Skin epidermis (tissue), 12 donors: Measurements from ENCODE around the gene LDLRAD4.
A peak's percentile ranks its signal among the peaks of the same experiment; 100 is the strongest.
"Not testable (repeated sequence)": the region's sequence is repeated elsewhere in the genome, so short reads cannot be mapped to it uniquely, and the experiment has no call there.

ENCODE experiments used
- H3K27ac ChIP-seq, 21 experiments: fragments of 200-600 bp; sonication (generic) in 11 of 21; one replicate each; pipeline ENCODE4 v1.5.0; 2020; ENCODE audit warnings: mild to moderate bottlenecking in 3 of 21, inconsistent platforms in 2 of 21, moderate library complexity in 2 of 21
- H3K4me3 ChIP-seq, 7 experiments: fragments of 200-600 bp; sonication (generic) in 2 of 7; one replicate each; pipeline ENCODE4 v1.5.0; 2020; ENCODE audit warnings: inconsistent platforms in 2 of 7, mild to moderate bottlenecking in 2 of 7, moderate library complexity in 1 of 7

The LDLRAD4 gene

DNA sequence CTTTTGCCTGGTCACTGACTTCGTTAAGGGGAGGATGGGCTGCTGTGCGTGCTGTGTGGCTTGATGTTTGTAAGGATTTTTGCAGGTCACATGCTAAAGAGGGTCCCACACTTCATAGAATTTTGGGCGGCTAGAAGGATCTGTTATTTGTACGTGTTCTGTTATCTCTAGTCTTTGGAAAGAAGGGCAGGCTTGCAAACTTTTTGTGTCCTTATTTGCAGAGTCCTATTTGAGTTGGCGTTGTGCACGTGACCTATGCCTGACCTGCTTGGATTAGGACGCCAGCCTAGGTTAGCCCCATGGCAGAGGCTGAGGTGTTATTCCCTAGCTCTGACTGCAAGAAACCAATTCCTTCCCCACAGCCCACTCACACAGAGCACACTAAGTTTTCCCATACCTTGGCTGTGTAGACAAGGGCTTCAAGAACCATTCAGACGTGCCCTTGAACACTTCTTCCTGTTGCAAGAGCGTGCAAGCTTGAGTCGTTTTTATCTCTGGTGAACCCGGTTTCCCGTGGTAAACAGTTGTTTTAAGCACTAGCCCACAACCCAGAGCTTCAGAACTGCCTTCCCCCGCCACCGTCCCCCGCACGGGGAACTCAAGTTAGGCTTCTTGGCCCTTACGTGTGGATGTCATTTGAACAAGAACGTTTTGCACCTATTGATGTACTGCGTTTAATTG is 94.6 kb downstream of the LDLRAD4 start:
- no peak overlapping the region for H3K4me3 ChIP-seq
- no peak overlapping the region for H3K27ac ChIP-seq

GRCh38 chr18:13315000-13315399 is 96.4 kb downstream of the LDLRAD4 start:
- Histone ChIP-seq H3K27ac (no peak overlapping the region), H3K4me3 (no peak overlapping the region)

DNA sequence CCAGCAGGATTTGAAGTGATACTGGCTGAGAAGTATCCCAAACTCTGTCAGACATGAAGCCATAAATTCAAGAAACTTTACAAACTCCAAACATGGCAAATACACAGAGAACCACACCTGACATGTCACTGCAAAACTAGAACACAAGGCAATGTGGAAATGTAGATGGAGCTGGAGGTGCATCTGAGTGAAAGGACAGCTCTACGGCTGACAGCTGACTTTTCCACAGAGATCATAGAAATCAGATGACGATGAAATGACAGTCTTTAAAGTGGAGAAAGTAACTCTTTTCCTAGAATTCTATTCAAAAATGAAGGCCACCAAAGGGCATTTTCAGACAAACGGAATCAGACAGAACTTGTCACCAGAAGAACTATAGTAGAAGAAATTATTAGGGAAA is 97.5 kb downstream of the LDLRAD4 start:
- no peak overlapping the region for H3K4me3 ChIP-seq

DNA sequence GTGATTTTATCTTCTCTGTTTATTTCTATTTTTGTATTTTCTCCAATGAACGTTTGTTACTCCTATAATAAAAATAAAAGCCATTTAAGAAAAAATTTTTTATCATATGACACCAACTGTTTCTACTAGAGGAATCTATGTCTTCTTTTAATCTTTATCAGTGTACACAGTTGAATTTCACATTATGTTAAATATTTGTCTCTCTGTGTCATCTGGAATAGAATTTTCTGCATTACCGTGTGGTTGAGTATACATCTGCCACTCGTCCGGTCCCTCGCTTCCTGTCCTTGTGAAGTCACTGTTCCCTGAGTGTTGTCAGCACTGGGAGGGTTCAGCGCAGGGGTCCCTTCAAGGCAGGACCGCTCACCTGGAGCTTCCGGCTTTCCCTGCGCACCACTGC is 99.2 kb downstream of the LDLRAD4 start:
- Histone ChIP-seq H3K4me3 (no peak overlapping the region), H3K27ac (no peak overlapping the region)

More for the DNA sequence above, 97.5 kb downstream of the LDLRAD4 start:
- H3K27ac ChIP-seq = no peak overlapping the region

DNA sequence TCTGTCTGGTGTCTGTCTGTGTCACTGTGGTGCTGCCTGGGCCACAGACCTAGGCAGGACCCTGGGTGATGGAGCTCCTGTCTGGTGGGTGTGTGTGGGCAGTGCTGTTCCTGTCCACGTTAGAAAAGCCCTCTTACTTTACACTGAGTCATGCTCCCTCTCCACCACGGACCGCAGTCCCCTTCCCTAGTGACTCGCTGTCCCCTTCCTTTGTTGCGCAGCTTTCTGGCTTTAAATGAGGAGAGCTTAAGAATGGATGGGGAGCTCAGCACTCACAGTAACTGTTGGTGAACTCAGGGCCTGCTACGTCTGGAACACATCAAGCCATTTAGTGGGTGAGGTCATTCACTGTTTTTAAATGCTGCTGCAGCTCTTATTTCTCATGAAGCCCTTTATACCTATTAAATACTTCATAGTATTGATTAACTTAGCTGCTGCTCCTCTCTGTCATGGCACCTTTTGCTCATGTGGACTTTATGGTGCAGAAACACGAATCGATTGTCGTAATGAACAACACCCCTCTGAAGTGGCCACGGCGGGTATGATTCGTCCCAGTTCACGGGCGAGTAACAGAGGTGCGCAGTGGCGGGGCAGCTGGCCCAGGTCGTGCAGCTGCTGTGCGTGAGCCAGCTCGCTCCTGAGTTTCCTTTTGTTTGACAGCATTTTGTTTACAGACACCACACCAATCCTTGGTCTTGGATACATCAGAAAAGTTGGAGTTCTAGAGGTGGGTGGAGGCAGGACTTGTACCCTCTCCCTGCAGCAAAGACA is 100.4 kb downstream of the LDLRAD4 start:
- no peak overlapping the region for H3K4me3 ChIP-seq

GRCh38 chr18:13319629-13320028 is 101.1 kb downstream of the LDLRAD4 start:
- Histone ChIP-seq H3K4me3 (no peak overlapping the region), H3K27ac (no peak overlapping the region)

More for the DNA sequence above, 100.4 kb downstream of the LDLRAD4 start:
- H3K27ac ChIP-seq = peak overlapping the region in 2 of 21 experiments; percentile 18 to 25

- Histone ChIP-seq H3K4me3 (no peak overlapping the region), H3K27ac (no peak overlapping the region)
These were observed 101.5 kb downstream of the LDLRAD4 start for GRCh38 chr18:13320096-13320495.

DNA sequence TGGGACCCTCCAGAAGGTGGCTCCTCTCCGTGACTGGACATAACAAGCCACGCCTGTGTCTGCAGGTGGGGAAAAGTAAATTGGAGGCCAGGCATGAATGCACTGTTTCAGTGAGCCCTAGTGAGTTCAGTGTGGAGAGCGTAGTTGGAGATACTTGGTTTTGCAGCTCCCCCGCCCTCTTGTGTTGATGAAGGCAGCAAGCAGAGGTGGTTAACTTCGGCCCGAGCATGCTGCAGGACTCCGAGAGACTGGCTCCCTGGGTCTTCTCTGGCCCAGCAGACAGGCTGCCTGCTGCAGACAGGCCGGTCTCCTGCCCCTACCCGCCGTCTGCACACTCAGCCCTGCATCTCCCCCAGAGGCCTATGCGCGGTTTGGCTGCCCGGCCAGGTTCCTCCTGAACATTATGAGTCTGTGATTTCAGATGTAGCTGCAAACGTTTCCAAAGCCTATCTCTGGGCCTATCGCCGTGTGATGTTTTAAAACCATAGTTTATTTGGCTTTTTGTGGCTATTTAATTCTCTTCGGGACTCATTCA is 102.4 kb downstream of the LDLRAD4 start:
- Histone ChIP-seq H3K4me3 (no peak overlapping the region), H3K27ac (no peak overlapping the region)

- no peak overlapping the region for H3K27ac ChIP-seq
- no peak overlapping the region for H3K4me3 ChIP-seq
These were observed 103.4 kb downstream of the LDLRAD4 start for GRCh38 chr18:13321923-13322322.

- Histone ChIP-seq H3K4me3 (no peak overlapping the region), H3K27ac (no peak overlapping the region)
These were observed 104.6 kb downstream of the LDLRAD4 start for GRCh38 chr18:13323186-13323585.

- Histone ChIP-seq H3K4me3 (no peak overlapping the region), H3K27ac (no peak overlapping the region)
These were observed 106.3 kb downstream of the LDLRAD4 start for GRCh38 chr18:13324880-13325279.

DNA sequence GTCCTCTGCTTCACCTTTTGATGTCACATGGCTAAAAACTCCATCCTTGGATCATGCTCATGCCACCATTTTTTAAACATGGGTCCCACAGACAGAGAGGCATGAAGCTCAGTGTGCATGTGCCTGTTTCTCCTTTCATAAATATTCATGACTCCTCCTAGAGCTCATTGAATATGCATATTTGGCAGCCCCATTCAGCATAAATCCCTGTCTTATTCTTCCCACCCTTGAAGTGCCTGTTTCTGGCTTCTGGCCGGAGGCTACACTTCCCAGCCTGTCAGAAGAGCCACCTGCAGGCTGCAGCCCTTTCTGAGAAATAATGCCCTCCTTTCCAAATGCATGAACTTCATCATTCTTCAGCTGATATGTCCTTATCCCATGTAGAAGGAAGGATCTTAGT is 109.7 kb downstream of the LDLRAD4 start:
- H3K4me3 ChIP-seq = no peak overlapping the region
- H3K27ac ChIP-seq = no peak overlapping the region

DNA sequence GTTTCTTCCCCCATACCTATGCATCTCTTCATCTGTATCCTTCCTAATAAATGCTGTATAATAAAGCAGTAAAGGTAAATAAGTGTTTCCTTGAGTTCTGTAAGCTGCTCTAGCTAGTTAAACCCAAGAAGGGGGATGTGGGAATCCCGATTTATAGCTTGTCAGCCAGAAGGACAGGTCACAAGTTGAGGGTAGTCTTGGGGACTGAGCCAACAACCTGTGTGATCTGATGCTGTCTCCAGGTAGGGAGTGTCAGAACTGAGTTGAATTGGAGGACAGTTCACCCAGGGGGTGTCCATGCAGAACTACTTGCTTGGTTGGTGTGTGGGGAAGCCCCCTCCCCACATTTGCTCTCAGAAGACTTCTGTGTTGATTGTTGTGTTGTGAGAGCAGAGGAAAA is 112.4 kb downstream of the LDLRAD4 start:
- H3K4me3 ChIP-seq = no peak overlapping the region
- H3K27ac ChIP-seq = no peak overlapping the region

GRCh38 chr18:13331846-13332245 is 113.3 kb downstream of the LDLRAD4 start:
- Histone ChIP-seq H3K27ac (no peak overlapping the region), H3K4me3 (no peak overlapping the region)

DNA sequence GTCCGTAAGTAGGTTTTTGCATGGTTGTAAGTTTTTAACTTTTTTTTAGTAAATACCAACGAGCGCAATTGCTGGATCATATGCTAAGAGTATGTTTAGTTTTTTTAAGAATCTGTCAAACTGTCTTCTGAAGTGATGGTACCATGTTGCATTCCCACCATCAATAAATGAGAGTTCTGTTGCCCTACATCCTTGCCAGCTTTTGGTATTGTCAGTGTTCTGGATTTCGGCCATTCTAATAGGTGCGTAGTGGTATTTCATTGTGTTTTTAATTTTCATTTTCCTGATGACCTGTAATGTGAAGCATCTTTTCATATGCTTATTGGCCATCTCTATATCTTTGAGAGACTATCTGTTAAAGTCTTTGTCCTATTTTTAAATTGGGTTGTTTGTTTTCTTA is 114.3 kb downstream of the LDLRAD4 start:
- no peak overlapping the region for H3K27ac ChIP-seq

DNA sequence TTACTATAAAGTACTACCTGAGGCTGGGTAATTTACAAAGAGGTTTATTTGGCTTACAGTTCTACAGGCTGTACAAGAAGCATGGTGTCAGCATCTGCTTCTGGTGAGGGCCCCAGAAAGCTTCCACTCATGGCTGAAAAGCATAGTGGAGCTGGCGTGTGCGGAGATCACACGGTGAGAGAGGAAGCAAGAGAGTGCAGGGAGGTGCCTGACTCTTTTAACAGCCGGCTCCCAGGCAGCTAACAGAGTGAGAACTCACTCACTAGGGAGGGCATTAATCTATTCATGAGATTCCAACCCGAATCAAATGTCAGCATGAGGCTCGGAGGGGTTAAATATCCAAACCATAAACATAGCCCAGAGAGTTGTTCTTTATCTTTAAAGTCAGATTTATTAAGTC is 117.3 kb downstream of the LDLRAD4 start:
- Histone ChIP-seq H3K27ac (no peak overlapping the region), H3K4me3 (no peak overlapping the region)

More for the DNA sequence above, 114.3 kb downstream of the LDLRAD4 start:
- no peak overlapping the region for H3K4me3 ChIP-seq

DNA sequence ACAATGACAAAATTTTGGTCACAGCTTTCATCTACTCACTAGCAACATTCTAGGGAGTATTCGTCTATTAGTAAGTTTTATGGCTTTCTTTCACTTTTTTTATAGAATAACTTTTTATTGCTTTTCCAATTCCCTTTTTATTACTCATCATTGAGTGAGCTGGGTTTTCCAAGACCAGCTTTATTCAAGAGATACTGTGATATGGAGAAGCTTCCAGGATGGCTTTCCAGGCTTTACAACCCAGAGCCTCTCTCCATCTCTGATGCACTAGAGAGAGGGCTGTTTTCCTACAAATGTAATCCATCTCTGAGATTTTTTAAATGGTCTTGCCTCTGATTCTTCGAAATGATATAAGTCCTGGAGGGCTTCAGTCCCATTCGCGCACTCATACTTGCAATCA is 118.3 kb downstream of the LDLRAD4 start:
- Histone ChIP-seq H3K4me3 (no peak overlapping the region), H3K27ac (no peak overlapping the region)

DNA sequence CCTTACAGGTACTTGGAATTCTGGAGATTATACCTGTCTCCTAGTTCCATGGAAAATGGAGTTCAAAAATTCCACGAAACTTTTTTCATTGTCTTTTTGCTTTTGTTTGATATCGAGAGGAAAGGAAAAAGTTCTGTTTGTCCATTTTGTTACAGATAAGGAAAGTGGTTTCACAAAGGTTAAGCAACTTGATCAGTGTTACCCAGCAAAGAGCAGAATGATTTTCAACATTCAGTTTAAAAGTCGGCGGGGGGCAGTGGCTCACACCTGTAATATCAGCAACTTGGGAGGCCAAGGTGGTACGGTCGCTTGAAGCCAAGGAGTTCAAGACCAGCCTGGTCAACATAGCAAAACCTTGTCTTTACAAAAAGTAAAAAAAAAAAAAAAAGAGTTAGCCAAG is 118.8 kb downstream of the LDLRAD4 start:
- Histone ChIP-seq H3K27ac (no peak overlapping the region), H3K4me3 (no peak overlapping the region)

GRCh38 chr18:13338318-13338717 is 119.8 kb downstream of the LDLRAD4 start:
- H3K27ac ChIP-seq = no peak overlapping the region
- no peak overlapping the region for H3K4me3 ChIP-seq

- H3K27ac ChIP-seq = no peak overlapping the region
- H3K4me3 ChIP-seq = no peak overlapping the region
These were observed 121.1 kb downstream of the LDLRAD4 start for GRCh38 chr18:13339653-13340052.

GRCh38 chr18:13346449-13346848 is 127.9 kb downstream of the LDLRAD4 start:
- not testable (repeated sequence) for H3K27ac ChIP-seq, H3K4me3 ChIP-seq
